Right lobe of liver (tissue), 4 donors: Measurements from ENCODE around the gene CCDC61.

ENCODE experiments used
- CTCF ChIP-seq, 4 donors: fragments of 200-600 bp in 3 of 4; fragments of 450-650 bp in 1 of 4; IDR thresholded peaks; one replicate each; pipeline versions ENCODE4 v1.5.1 to v1.8.0; 2016 to 2022; ENCODE audit warnings: antibody characterized with exemption in 4 of 4, mild to moderate bottlenecking in 2 of 4
- POLR2A ChIP-seq: fragments of 450-650 bp; IDR thresholded peaks from one replicate; pipeline ENCODE4 v1.6.1; 2017; ENCODE audit warnings: antibody characterized with exemption, mild to moderate bottlenecking
- donor health status: DM: no; HTN: no; CAD: no.
- donor health status: DM: no; HTN: no; CAD: no.
- donor health status: DM: no; HTN: yes; CAD: no.

- TF ChIP-seq POLR2A (no peak), CTCF (IDR thresholded peaks at IDR 0.05) (no peak)
These were observed 740 bp upstream of the CCDC61 start for GRCh38 chr19:45994456-45994997.
